ENCODE data around the gene DAAM2.

Gene DAAM2

DNA sequence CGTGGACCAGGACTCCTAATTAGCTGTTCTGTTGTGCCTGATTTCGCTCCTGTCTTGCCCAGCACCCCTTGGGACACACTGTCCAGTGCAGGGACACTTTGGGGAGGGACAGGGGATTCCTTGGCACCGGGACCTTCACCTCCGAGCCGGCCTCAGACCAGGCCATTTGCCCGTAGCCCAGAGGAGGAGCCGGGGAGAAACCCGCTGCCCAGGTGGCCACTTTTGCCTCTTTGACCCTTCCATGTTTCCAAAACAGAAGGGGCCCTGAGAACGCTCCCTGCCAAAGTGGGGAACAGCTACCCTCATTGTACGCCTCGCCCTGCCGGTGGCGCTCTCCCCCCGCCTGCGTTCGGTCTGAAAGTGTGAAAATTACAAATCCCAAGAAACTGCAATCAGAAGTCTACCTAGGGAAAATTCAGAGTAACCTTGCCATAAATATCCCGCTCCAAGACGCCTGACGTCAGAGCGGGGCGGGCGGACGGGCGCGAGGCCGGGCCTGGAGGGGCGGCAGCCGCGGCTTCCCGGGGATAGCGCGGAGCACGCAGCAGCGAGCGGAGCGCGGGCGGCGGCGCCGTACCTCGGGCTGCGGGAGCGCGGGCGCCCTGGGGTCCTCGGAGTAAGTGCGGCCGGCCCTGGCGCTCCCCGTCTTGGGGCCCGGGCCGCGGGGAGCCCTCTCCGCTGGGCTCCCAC, at the start of gene DAAM2:
Gene DAAM2, plus strand, starts transcription at position 527 of the 690 bp plus-strand sequence. CDS start 63,927 bp downstream, outside the sequence.
- DNase-seq: no peak

- no peak for DNase-seq
Observed at GRCh38 chr6:39746795-39747194, 45.4 kb upstream of the DAAM2 start.

DNA sequence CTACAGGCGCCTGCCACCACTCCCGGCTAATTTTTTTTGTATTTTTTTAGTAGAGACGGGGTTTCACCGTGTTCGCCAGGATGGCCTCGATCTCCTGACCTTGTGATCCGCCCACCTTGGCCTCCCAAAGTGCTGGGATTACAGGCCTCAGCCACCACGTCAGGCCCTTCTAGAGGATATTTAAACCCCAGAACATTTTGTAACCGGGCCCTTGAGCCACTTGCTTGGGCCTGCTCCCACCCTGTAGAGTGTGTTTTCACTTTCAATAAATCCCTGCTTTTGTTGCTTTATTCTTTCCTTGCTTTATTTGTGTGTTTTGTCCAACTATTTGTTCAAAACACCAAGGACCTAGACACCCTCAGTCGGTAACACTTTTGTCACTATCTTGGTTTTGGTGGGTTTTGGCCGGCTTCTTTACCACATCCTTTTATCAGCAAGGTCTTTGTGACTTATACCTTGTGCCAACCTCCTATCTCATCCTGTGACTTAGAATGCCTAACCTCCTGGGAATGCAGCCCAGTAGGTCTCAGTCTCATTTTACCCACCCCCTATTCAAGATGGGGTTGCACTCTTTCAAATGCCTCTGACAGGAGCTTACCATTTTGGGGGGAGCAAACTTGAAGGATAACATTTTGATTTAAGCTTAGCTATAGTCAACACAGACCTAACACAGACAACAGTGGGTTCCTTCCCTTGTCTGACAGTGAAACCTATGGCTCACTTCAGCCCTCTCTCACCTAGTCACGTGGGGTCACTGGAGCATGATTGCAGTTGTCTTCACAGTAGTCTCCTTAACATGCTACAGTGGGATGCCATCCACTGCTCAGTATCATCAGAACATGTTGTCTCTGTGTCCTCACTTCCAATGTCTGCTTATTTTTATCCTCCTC, 39.1 kb upstream of the DAAM2 start:
- DNase-seq: no peak

DNA sequence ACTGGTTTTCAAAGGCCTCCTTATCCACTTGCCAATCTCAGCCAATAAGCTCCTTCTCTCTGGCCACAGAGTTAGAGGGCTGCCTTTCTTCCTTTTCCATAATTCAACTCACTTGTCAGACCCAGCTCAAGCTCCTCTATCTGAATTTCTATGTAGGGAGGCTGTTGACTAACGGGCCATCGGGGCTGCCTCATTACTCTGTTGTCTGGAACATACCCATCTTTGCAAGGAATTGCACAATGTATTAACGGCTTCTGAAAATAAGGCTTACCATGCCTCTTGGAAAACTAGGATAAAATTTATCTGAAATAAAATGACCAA, 38.5 kb upstream of the DAAM2 start:
- no peak for DNase-seq

GRCh38 chr6:39754514-39755115, 37.6 kb upstream of the DAAM2 start:
- DNase-seq: no peak

DNA sequence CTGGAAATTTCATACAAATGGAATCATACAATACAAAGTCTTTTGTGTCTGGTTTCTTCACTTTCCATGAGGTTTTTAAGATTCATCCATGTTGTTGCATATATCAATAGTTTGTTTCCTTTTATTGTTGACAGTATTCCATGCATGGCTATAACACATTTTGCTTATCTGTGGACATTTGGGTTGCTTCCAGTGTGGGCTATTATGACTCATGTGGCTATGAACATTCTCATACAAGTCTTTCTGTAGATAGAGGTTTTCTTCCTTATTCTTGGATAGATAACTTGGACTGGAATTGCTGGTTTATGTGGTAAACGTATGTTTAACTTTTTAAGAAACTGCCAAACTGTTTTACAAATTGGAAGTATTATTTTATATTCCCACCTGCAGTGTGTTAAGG, 36.9 kb upstream of the DAAM2 start:
- DNase-seq: no peak

- no peak for DNase-seq
Observed at GRCh38 chr6:39756582-39756981, 35.6 kb upstream of the DAAM2 start.

DNA sequence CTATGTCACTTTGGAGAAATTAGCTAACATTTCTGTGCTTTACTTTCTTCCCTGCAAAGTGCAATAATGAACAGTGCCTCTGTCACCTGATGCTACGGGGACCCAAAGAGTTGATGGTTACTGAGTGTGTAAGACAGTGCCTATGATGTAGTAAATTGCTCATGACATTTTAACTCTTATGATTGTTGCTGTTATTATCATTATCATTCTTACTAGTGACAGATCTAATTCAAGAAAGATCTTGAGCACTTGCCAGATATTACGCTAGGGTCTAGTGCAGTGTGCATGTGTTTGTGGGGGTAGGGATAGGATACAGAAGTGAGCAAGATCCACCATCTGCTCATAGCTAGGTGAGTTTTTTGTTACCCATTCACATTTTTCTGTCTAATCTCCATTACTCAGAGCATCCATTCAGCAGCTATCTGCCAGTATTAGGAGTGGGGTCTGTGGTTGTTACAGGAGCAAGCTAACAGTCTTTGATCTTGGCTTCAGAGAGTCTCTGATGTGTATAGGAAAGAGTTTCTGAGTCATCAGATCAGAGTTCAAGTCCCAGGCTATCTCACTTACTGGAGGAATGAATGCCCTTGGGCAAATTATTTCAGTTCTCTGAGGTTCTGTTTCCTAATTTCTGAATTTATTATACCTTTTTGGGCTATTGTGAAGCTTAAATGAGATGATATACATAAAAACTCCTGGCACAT, 33.1 kb upstream of the DAAM2 start:
- no peak for DNase-seq

- no peak for DNase-seq
Observed at GRCh38 chr6:39760226-39760952, 31.8 kb upstream of the DAAM2 start.

GRCh38 chr6:39765508-39766065, 26.6 kb upstream of the DAAM2 start:
- DNase-seq: no peak

- no peak for DNase-seq
Observed at GRCh38 chr6:39769012-39769411, 23.2 kb upstream of the DAAM2 start.

DNA sequence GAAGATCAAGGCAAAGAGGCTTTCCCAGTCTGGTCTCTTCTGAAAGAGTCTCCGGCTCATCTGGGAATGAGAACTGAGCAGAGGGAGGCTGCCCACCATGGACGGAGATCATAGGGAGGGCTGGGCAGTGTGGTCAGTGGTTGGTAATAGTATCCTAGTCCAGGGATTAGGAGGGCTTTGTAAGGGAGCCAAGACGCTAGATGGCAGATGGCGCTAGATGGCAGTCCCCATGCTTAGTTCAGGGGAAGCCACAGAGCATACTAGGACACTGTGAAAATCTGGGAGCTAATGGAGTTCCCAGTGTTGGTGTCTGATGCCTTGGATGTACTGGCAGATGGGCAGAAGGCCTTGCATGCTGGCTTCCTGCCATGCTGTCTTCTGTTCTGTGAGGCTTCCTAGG, 21.7 kb upstream of the DAAM2 start:
- no peak for DNase-seq

DNA sequence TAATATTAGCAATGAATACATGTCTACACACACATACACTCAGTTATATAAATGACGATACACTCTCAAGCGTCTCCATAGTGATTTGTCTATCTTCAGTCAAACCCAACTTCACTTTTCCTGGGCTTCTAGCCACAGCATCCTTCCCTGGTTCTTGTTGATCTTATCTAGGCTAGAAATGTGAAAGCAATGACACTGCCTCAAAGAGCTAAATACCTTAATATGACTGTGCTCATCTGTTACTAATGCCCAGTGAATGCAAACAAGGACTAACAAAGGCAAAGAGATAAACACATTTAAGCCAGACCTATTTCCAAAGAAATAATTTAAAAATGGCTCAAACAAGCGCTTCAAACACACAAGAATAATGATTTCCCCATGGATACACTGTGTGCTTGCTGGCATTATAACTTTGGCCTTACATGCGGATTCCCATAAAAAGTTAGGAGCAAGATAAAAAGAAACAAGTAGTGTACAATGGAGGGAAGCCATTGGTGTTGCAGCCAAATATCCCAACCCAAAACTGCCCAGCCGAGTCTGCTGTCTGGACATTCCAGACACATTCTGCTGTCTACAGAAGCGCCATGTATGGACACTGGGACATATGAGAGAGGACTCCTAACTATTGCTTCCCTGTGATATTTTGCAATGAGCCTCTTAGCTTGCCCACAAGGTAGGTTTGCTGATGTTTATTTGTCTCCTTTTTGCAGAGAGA, 19.5 kb upstream of the DAAM2 start:
- DNase-seq: no peak

DNA sequence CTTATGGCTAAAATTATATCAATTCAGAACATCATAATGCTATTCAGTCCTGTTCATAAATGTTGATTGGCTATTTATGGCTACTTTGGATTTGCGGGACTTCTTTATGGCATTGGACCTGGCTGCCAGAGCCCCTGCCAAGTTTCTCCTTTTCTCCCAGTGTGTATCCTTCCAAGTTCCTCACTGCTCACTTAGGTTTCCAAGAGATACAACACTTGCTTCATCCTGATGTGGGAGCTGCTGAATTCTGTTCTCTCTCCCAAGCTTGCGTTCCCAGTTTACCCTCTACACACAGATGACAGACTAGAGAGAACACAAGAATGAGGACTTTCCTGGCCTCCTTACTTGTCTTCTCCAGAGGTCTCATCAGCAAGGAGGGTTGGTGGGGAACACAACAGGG, 18.4 kb upstream of the DAAM2 start:
- no peak for DNase-seq

DNA sequence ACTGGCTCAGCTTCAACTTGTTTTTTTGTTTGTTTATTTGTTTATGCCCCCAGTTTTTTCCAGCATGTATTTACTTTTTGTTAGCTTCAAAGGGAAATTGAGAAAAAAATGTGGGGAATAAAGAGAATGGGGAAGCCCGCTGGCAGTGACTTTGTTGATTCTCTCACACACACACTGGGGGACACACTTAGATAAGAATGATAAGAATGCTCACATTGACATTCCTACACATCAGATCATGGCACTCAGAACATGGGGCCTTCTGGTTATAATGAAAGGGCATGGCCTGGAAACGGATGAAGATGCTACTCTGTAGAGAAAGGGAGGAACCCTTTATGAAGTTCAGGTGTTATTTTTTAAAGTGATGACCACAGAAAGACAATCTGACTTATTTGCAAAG, 15.6 kb upstream of the DAAM2 start:
- DNase-seq: no peak

- no peak for DNase-seq
Observed at GRCh38 chr6:39777218-39777617, 15.0 kb upstream of the DAAM2 start.

GRCh38 chr6:39777661-39778060, 14.5 kb upstream of the DAAM2 start:
- DNase-seq: no peak

GRCh38 chr6:39778581-39779255, 13.5 kb upstream of the DAAM2 start:
- no peak for DNase-seq

- no peak for DNase-seq
Observed at GRCh38 chr6:39785281-39785680, 6.9 kb upstream of the DAAM2 start.

GRCh38 chr6:39786649-39787048, 5.5 kb upstream of the DAAM2 start:
- DNase-seq: no peak

GRCh38 chr6:39787322-39787721, 4.9 kb upstream of the DAAM2 start:
- no peak for DNase-seq

All from NCI-H1417 treated with DMSO at 0.1 percent for 48 hours (cell line).